Choroid plexus epithelial cell (primary cell): ENCODE results near the gene EIF4EBP3.

ENCODE experiments used
- DNase-seq: peaks from one replicate; pipeline ENCODE4 v3.0.0-alpha.2; 2010; ENCODE audit warnings: low read depth
- H3K4me3 ChIP-seq: 2 replicates; pipeline ENCODE4 v1.5.1; 2011; ENCODE audit warnings: low read depth, mild to moderate bottlenecking, control low read depth, low read length, moderate library complexity
- TF ChIP-seq, protein P1 (sequence below): conservative IDR thresholded peaks from 2 replicates; pipeline ENCODE4 v1.5.1; 2011; ENCODE audit warnings: low read depth, mild to moderate bottlenecking, control low read depth, inconsistent platforms, low read length, moderate library complexity

Gene EIF4EBP3

DNA sequence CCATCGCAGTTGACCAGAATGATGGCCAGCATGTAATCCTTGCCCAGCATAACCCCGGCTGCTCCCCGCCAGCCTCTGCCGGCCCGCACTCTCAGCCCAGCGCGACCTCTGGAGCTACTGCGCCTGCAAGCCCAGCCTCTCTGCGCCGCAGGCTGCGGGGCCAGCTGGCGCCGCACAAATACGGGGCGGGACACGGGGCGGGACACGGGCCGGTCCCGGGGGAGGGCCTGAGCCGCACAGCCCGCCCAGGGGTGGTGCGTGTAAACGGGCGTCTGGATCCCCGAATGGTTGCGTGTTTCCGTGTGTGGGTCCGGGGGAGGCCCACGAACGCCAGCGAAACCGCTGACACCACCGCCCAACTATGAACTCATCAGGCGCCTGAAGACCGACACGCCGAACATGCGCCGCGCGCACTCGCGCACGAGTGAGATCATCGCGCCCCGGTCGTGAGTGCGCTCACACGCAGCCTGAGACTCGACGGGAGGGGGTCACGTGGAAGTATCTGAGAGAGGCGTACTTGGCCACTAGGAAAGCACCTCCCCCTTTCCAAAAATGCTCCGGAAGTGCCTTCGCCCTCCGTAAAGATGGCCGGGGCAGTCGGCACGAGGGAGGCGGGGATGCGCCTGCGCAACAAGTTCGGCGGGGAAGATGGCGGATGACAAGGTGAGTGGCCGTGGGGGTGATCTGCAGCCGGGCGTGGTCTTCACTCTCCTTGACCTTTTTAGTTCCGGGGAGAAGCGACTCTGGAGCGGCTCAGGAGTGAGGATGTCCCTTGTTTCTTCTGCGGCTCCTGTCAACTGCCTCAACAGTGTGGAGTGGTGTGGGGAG lies 16.9 kb downstream of the EIF4EBP3 start, which contains the start of the genes APBB3 and SLC35A4:
Gene APBB3 (minus strand): TSS at position 403 of the 828 bp plus-strand sequence. CDS start 353 bp downstream, at position 50.
Gene SLC35A4 (plus strand): TSS at position 633 of the 828 bp plus-strand sequence. CDS start 2,342 bp downstream, outside the sequence.
- peak within 1 kb of the TSS; percentile 76 for H3K4me3 ChIP-seq
- TF ChIP-seq, protein P1, sequence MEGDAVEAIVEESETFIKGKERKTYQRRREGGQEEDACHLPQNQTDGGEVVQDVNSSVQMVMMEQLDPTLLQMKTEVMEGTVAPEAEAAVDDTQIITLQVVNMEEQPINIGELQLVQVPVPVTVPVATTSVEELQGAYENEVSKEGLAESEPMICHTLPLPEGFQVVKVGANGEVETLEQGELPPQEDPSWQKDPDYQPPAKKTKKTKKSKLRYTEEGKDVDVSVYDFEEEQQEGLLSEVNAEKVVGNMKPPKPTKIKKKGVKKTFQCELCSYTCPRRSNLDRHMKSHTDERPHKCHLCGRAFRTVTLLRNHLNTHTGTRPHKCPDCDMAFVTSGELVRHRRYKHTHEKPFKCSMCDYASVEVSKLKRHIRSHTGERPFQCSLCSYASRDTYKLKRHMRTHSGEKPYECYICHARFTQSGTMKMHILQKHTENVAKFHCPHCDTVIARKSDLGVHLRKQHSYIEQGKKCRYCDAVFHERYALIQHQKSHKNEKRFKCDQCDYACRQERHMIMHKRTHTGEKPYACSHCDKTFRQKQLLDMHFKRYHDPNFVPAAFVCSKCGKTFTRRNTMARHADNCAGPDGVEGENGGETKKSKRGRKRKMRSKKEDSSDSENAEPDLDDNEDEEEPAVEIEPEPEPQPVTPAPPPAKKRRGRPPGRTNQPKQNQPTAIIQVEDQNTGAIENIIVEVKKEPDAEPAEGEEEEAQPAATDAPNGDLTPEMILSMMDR, result no peak

DNA sequence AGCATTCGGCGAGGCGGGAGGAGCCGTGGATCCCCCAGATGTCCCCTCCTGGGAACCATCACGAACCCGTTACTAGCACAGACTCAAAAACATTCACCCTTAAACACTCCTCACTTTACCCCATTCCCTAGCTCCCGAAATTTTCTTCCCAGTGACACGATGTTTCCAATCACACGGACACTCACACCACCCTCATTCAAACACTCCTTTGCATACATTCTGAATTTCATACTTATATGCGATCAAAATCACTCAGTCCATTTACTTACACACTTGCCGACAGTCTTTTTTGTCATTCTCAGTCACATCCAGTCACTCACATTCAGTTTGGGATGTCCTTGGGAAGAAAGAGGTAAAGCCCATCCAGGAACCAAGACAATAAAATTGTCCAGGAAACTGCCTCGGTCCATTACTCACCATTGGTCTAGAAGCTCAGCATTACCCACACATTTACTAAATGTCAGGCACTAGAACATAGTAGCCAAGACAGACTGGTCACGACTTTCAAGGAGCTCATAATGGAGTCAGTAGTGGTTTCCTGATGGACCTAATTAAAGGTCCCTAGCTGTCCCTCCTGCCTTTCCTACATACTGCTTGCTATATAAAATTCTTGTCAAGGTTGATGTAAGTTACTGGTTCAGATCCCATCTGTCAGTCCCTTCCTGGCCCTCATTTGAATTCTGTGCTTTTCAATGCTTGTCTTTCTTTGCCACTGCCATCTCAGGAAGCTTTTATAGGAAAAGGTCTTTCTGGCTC lies 17.7 kb downstream of the EIF4EBP3 start:
- DNase-seq, result peak; percentile 29
- TF ChIP-seq, protein P1, result no peak
- H3K4me3 ChIP-seq, result peak overlapping the region; percentile 76

More for the DNA sequence above, 16.9 kb downstream of the EIF4EBP3 start, which contains the start of the genes APBB3 and SLC35A4:
- DNase-seq, result peak; percentile 100

GRCh38 chr5:140565780-140566095 lies 18.3 kb downstream of the EIF4EBP3 start:
- DNase-seq, result no peak
- peak overlapping the region; percentile 76 for H3K4me3 ChIP-seq
- TF ChIP-seq, protein P1, result no peak

DNA sequence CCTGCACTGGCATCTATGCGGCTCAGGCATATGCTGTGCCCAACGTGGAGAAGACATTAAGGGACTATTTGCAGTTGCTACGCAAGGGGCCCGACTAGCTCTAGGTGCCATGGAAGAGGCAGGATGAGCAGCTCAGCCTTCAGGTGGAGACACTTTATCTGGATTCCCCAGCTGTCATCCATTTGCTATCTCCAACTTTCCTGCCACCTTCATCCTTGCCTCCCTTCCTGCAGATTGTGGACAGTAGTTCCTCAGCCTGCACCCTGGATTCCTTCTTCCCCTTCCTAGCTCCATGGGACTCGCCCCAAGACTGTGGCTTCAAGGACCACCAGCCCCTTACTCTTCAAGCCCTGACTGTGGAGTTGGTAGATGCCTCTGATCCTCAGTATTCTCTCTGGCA lies 19.2 kb downstream of the EIF4EBP3 start:
- TF ChIP-seq, protein P1, result no peak
- DNase-seq, result no peak
- no peak overlapping the region for H3K4me3 ChIP-seq

DNA sequence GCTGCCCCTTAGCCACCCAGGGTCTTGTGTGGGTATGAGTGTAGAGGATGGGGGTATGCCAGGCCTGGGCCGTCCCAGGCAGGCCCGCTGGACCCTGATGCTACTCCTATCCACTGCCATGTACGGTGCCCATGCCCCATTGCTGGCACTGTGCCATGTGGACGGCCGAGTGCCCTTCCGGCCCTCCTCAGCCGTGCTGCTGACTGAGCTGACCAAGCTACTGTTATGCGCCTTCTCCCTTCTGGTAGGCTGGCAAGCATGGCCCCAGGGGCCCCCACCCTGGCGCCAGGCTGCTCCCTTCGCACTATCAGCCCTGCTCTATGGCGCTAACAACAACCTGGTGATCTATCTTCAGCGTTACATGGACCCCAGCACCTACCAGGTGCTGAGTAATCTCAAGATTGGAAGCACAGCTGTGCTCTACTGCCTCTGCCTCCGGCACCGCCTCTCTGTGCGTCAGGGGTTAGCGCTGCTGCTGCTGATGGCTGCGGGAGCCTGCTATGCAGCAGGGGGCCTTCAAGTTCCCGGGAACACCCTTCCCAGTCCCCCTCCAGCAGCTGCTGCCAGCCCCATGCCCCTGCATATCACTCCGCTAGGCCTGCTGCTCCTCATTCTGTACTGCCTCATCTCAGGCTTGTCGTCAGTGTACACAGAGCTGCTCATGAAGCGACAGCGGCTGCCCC lies 19.8 kb downstream of the EIF4EBP3 start:
- TF ChIP-seq, protein P1, result no peak
- no peak overlapping the region for H3K4me3 ChIP-seq

DNA sequence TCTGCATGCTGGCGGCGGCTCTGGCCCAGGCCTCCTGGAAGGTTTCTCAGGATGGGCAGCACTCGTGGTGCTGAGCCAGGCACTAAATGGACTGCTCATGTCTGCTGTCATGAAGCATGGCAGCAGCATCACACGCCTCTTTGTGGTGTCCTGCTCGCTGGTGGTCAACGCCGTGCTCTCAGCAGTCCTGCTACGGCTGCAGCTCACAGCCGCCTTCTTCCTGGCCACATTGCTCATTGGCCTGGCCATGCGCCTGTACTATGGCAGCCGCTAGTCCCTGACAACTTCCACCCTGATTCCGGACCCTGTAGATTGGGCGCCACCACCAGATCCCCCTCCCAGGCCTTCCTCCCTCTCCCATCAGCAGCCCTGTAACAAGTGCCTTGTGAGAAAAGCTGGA lies 20.4 kb downstream of the EIF4EBP3 start:
- no peak overlapping the region for H3K4me3 ChIP-seq
- TF ChIP-seq, protein P1, result no peak
- no peak for DNase-seq

More for the DNA sequence above, 19.8 kb downstream of the EIF4EBP3 start:
- DNase-seq, result no peak
